Choroid plexus epithelial cell (primary cell): Measurements from ENCODE around the gene CSPG4.

ENCODE experiments used
- DNase-seq: peaks from one replicate; pipeline ENCODE4 v3.0.0-alpha.2; 2010; ENCODE audit warnings: low read depth
- H3K4me3 ChIP-seq: 2 replicates; pipeline ENCODE4 v1.5.1; 2011; ENCODE audit warnings: low read depth, mild to moderate bottlenecking, control low read depth, low read length, moderate library complexity
- CTCF ChIP-seq: conservative IDR thresholded peaks from 2 replicates; pipeline ENCODE4 v1.5.1; 2011; ENCODE audit warnings: low read depth, mild to moderate bottlenecking, control low read depth, inconsistent platforms, low read length, moderate library complexity

CSPG4 gene

GRCh38 chr15:75674366-75674765 is 38.3 kb downstream of the CSPG4 start:
- no peak for TF ChIP-seq CTCF
- no peak for DNase-seq
- no peak overlapping the region for H3K4me3 ChIP-seq

- DNase-seq = peak; percentile 88
- peak overlapping the region; percentile 8 for H3K4me3 ChIP-seq
- TF ChIP-seq CTCF = no peak
Measured at GRCh38 chr15:75673426-75674235, 39.0 kb downstream of the CSPG4 start.

- TF ChIP-seq CTCF = no peak
- peak overlapping the region; percentile 8 for H3K4me3 ChIP-seq
- DNase-seq = peak; percentile 85
Measured at GRCh38 chr15:75672646-75673425, 39.8 kb downstream of the CSPG4 start.

- no peak for TF ChIP-seq CTCF
- DNase-seq = peak; percentile 19
- H3K4me3 ChIP-seq = no peak overlapping the region
Measured at GRCh38 chr15:75671730-75672602, 40.7 kb downstream of the CSPG4 start.

- TF ChIP-seq CTCF = no peak
- H3K4me3 ChIP-seq = no peak overlapping the region
- DNase-seq = no peak
Measured at GRCh38 chr15:75669879-75670212, 42.8 kb downstream of the CSPG4 start.

- no peak for TF ChIP-seq CTCF
- no peak overlapping the region for H3K4me3 ChIP-seq
- DNase-seq = no peak
Measured at GRCh38 chr15:75669191-75669878, 43.3 kb downstream of the CSPG4 start.
